Esophagus muscularis mucosa (tissue), 4 donors: ENCODE data around the gene MYO10. TPM values are rescaled to one million over a fixed set of nuclear protein-coding genes. Genes with fewer than 3 reads are reported as not detected.

Source experiments
- DNase-seq: peaks from one replicate; pipeline ENCODE4 v3.0.0-alpha.2; 2017; ENCODE audit errors: extremely low spot score
- H3K27ac ChIP-seq, 4 donors: fragments of 200-600 bp; sonication (generic); replicated peaks in 1 of 4; 1 replicate in 3 of 4; 2 replicates in 1 of 4; pipeline ENCODE4 v1.5.1; 2016 to 2019; ENCODE audit warnings: mild to moderate bottlenecking in 1 of 4
- H3K27me3 ChIP-seq, 4 donors: fragments of 200-600 bp; sonication (generic); one replicate each; pipeline versions ENCODE4 v1.5.1 to v1.6.0; 2016 to 2019
- H3K36me3 ChIP-seq, 4 donors: fragments of 200-600 bp; sonication (generic); one replicate each; pipeline ENCODE4 v1.5.1; 2016 to 2019
- H3K4me1 ChIP-seq, 4 donors: fragments of 200-600 bp; sonication (generic); one replicate each; pipeline ENCODE4 v1.5.1; 2016 to 2019
- H3K4me3 ChIP-seq, 4 donors: fragments of 200-600 bp; sonication (generic); 1 replicate in 2 of 4; 2 replicates in 2 of 4; pipeline ENCODE4 v1.5.1; 2016 to 2019; ENCODE audit warnings: mild to moderate bottlenecking in 4 of 4, moderate library complexity in 1 of 4
- H3K9me3 ChIP-seq, 4 donors: fragments of 200-600 bp; sonication (generic); 1 replicate in 3 of 4; 2 replicates in 1 of 4; pipeline ENCODE4 v1.5.1; 2016 to 2019
- CTCF ChIP-seq, 3 experiments: fragments of 200-600 bp in 2 of 3; fragments of 450-650 bp in 1 of 3; sonication (generic) in 2 of 3; IDR thresholded peaks; one replicate each; pipeline ENCODE4 v1.5.1; 2017 to 2019; ENCODE audit warnings: antibody characterized with exemption in 3 of 3, mild to moderate bottlenecking in 2 of 3, moderate library complexity in 1 of 3
- EP300 ChIP-seq: sonication (generic); formaldehyde crosslinking; IDR thresholded peaks from one replicate; pipeline ENCODE4 v1.6.1; 2017; ENCODE audit warnings: antibody characterized with exemption
- POLR2A ChIP-seq: fragments of 450-650 bp; IDR thresholded peaks from one replicate; pipeline ENCODE4 v1.6.1; 2017; ENCODE audit warnings: antibody characterized with exemption, moderate library complexity, mild to moderate bottlenecking, low read depth
- POLR2AphosphoS5 ChIP-seq, 2 donors: sonication (generic); formaldehyde crosslinking; IDR thresholded peaks; one replicate each; pipeline ENCODE4 v1.6.1; 2017; ENCODE audit warnings: antibody characterized with exemption in 2 of 2
- WGBS: methylation state at CpG from one replicate; pipeline ENCODE4 v1.1.5; 2018; 5-methylcytosine and 5-hydroxymethylcytosine counted together
- intact Hi-C: fragments of 100-400 bp; cut with DNase I; formaldehyde crosslinking; loops from one replicate; pipeline ENCODE4 v1.15.1; 2023
- total RNA-seq, 4 donors: library from RNA; depleted of rRNA; stranded (reverse); fragments of >200 nt; gene quantifications; one replicate each; pipeline versions ENCODE4 v1.1.0 to v1.2.1, GENCODE V29; 2016

Gene MYO10
- total RNA-seq, 4 donors from 2014 or later: 7.1 to 9.3 (median 7.8) TPM

- Histone ChIP-seq H3K9me3 (no peaks in the 10 kb centered on the region), H3K27ac (no peak overlapping the region), H3K27me3 (no peaks in the 10 kb centered on the region), H3K4me1 (peaks cover 8 to 17% (median 11%) of the 10 kb centered on the region in 4 donors), H3K4me3 (no peak overlapping the region), H3K36me3 (no peaks in the 10 kb centered on the region)
- 94% methylated on average over 4 of the region's 4 CpGs for WGBS
- intact Hi-C loops: no loop called here
- DNase-seq: no peak
- TF ChIP-seq CTCF (IDR thresholded peaks at IDR 0.05) (no peak), POLR2AphosphoS5 (IDR thresholded peaks at IDR 0.05) (no peak), EP300 (no peak), POLR2A (no peak)
These were observed 82.6 kb downstream of the MYO10 start for GRCh38 chr5:16853518-16853917.

GRCh38 chr5:16852251-16853005 is 83.7 kb downstream of the MYO10 start:
- TF ChIP-seq POLR2A (no peak), EP300 (no peak), POLR2AphosphoS5 (IDR thresholded peaks at IDR 0.05) (no peak), CTCF (IDR thresholded peaks at IDR 0.05) (no peak)
- no peaks in the 10 kb centered on the region for H3K36me3 ChIP-seq
- H3K4me1 ChIP-seq: peaks cover 8 to 17% (median 11%) of the 10 kb centered on the region in 4 donors
- 90% methylated on average over 7 of the region's 7 CpGs for WGBS
- H3K27ac ChIP-seq: no peak overlapping the region
- intact Hi-C loops: no loop called here
- no peak overlapping the region for H3K4me3 ChIP-seq
- no peaks in the 10 kb centered on the region for H3K9me3 ChIP-seq
- no peaks in the 10 kb centered on the region for H3K27me3 ChIP-seq
- no peak for DNase-seq

- no peaks in the 10 kb centered on the region for H3K27me3 ChIP-seq
- WGBS: 90% methylated on average over 4 of the region's 4 CpGs
- TF ChIP-seq POLR2A: no peak
- peaks cover 0 to under 1% (median 0%) of the 10 kb centered on the region in 4 donors for H3K4me1 ChIP-seq
- no peaks in the 10 kb centered on the region for H3K9me3 ChIP-seq
- no peak for DNase-seq
- H3K4me3 ChIP-seq: no peak overlapping the region
- intact Hi-C loops: no loop called here
- H3K36me3 ChIP-seq: no peaks in the 10 kb centered on the region
- no peak overlapping the region for H3K27ac ChIP-seq
These were observed 86.3 kb downstream of the MYO10 start for GRCh38 chr5:16849775-16850174.

DNA sequence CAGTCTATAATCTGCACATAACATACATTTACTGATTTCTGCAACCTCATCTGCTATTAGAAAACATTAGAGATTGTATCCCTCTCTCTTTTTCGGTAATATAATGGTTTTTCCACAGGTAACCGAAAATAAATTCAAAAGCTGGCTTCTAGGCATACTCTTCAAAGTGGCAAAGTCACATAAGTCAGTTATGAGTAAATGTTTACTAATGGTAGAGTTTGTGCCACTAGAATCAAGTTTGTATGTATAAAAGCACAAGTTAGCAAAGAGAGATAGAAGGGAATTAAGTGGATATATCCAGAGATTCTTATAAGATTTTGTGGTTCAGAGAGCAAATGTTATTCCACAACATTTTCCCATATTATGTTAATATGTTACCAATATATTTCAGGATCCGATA is 86.9 kb downstream of the MYO10 start:
- Histone ChIP-seq H3K9me3 (no peaks in the 10 kb centered on the region), H3K27me3 (no peaks in the 10 kb centered on the region), H3K36me3 (no peaks in the 10 kb centered on the region), H3K4me1 (no peaks in the 10 kb centered on the region), H3K4me3 (no peak overlapping the region), H3K27ac (no peak overlapping the region)
- no peak for TF ChIP-seq POLR2A
- no peak for TF ChIP-seq POLR2AphosphoS5 (IDR thresholded peaks at IDR 0.05)
- no peak for TF ChIP-seq CTCF (IDR thresholded peaks at IDR 0.05)
- TF ChIP-seq EP300: no peak
- 93% methylated on average over 3 of the region's 3 CpGs for WGBS
- intact Hi-C loops: no loop called here
- no peak for DNase-seq

DNA sequence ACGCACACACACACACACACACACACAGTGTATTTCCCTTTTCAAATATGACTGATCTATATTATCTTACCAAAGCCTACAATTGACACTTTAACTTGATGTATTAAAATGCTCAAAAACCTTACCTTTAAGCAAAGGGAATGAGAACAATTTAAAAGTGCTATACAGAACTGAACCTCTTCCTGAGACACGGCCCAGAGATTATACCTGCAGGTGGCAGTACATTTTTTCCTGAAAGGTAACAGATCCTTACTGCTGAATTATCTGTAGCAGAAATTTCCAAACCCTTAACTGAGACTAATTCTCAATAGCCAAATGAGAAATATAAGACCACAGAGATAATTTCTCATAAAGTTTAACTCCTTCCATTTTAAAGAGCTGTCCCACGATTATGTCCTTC is 91.1 kb downstream of the MYO10 start:
- 85% methylated on average over 3 of the region's 3 CpGs for WGBS

More for the DNA sequence above, 91.1 kb downstream of the MYO10 start:
- no peaks in the 10 kb centered on the region for H3K9me3 ChIP-seq
- H3K4me3 ChIP-seq: no peak overlapping the region
- DNase-seq: no peak
- H3K27me3 ChIP-seq: no peaks in the 10 kb centered on the region
- H3K36me3 ChIP-seq: no peaks in the 10 kb centered on the region
- no peaks in the 10 kb centered on the region for H3K4me1 ChIP-seq
- no peak for TF ChIP-seq POLR2AphosphoS5 (IDR thresholded peaks at IDR 0.05)
- no peak for TF ChIP-seq CTCF (IDR thresholded peaks at IDR 0.05)
- TF ChIP-seq EP300: no peak
- TF ChIP-seq POLR2A: no peak
- intact Hi-C loops: no loop called here
- no peak overlapping the region for H3K27ac ChIP-seq
